ENCODE results near the gene STEAP4.

STEAP4 gene

DNA sequence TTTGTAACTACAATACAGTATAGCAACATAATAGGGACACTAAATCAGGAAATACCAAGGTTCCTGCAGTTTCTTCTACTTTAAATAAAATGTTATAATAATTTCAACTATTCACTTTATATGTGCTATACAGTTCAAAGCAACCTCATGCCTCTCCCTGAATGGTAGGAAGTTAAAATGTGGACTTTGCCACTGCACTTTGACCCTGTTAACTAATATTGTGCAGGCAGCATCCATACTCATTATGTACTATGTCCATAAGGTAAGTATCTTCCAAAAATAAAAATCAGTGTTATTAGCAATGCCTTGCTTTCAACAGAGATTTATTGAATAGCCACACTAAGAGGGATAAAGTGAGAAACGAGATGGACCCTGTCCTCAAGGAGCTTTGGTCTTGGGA lies 4.8 kb downstream of the STEAP4 start:
- no peak for DNase-seq (ENCODE audit: low read depth)
- H3K4me3 ChIP-seq (ENCODE audit: control insufficient read depth, low read depth, low read length): no peak overlapping the region
- TF ChIP-seq, protein P1, sequence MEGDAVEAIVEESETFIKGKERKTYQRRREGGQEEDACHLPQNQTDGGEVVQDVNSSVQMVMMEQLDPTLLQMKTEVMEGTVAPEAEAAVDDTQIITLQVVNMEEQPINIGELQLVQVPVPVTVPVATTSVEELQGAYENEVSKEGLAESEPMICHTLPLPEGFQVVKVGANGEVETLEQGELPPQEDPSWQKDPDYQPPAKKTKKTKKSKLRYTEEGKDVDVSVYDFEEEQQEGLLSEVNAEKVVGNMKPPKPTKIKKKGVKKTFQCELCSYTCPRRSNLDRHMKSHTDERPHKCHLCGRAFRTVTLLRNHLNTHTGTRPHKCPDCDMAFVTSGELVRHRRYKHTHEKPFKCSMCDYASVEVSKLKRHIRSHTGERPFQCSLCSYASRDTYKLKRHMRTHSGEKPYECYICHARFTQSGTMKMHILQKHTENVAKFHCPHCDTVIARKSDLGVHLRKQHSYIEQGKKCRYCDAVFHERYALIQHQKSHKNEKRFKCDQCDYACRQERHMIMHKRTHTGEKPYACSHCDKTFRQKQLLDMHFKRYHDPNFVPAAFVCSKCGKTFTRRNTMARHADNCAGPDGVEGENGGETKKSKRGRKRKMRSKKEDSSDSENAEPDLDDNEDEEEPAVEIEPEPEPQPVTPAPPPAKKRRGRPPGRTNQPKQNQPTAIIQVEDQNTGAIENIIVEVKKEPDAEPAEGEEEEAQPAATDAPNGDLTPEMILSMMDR (conservative IDR thresholded peaks at IDR 0.05; ENCODE audit: control insufficient read depth, insufficient read depth, low read depth, low read length): no peak

DNA sequence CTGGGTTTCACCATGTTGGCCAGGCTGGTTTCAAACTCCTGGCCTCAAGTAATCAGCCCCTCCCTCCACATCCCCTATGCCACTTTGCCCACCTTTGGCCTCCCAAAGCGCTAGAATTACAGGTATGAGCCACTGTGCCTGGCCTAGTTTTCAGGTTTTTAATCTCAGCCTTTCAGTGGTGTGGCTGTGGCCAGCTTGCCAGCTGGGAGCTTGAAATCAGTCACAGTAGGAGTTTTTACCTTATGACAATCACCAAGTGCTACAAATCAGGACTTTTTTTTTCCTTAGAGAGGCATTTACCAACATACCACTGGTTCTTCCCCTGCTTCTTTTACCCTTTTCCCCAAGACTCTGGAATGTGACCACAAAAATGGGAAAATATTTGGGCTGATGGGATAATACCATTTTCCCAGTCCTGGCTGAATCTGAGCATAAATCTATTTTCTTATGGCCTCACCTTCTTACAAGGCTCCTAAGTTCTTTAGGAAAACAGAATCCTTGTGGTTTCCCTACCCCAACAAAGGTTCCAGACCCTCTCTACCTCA lies 6.2 kb downstream of the STEAP4 start:
- H3K4me3 ChIP-seq (ENCODE audit: control insufficient read depth, low read depth, low read length): no peak overlapping the region
- no peak for DNase-seq (ENCODE audit: low read depth)
- TF ChIP-seq, protein P1 (conservative IDR thresholded peaks at IDR 0.05; ENCODE audit: control insufficient read depth, insufficient read depth, low read depth, low read length): no peak

GRCh38 chr7:88299126-88299525 lies 7.6 kb downstream of the STEAP4 start:
- H3K4me3 ChIP-seq (ENCODE audit: control insufficient read depth, low read depth, low read length): no peak overlapping the region
- DNase-seq (ENCODE audit: low read depth): no peak
- TF ChIP-seq, protein P1 (conservative IDR thresholded peaks at IDR 0.05; ENCODE audit: control insufficient read depth, insufficient read depth, low read depth, low read length): no peak

DNA sequence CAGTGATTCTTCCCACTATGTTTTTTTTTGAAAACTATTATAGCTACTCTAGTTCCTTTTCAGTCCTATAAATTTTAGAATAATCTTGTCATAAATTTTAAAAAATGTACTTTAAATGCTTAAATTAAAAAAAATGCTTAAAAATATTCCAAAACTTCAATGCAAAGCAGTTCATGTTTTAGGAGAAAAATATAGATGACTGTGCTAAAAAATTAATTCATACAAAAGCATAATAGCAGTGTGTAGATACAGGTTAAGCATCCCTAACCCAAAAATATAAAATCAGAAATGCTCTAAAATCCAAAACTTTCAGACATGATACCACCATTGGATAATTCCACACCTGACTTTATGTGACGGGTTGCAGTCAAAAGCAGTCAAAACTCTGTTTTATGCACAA lies 12.8 kb downstream of the STEAP4 start:
- TF ChIP-seq, protein P1 (conservative IDR thresholded peaks at IDR 0.05; ENCODE audit: control insufficient read depth, insufficient read depth, low read depth, low read length): no peak
- no peak overlapping the region for H3K4me3 ChIP-seq (ENCODE audit: control insufficient read depth, low read depth, low read length)
- no peak for DNase-seq (ENCODE audit: low read depth)

GRCh38 chr7:88291398-88292173 lies 15.1 kb downstream of the STEAP4 start:
- DNase-seq (ENCODE audit: low read depth): peak; percentile 58

GRCh38 chr7:88290491-88290890 lies 16.2 kb downstream of the STEAP4 start:
- no peak overlapping the region for H3K4me3 ChIP-seq (ENCODE audit: control insufficient read depth, low read depth, low read length)
- no peak for DNase-seq (ENCODE audit: low read depth)
- TF ChIP-seq, protein P1 (conservative IDR thresholded peaks at IDR 0.05; ENCODE audit: control insufficient read depth, insufficient read depth, low read depth, low read length): no peak

More at GRCh38 chr7:88291398-88292173, 15.1 kb downstream of the STEAP4 start:
- TF ChIP-seq, protein P1 (conservative IDR thresholded peaks at IDR 0.05; ENCODE audit: control insufficient read depth, insufficient read depth, low read depth, low read length): no peak
- no peak overlapping the region for H3K4me3 ChIP-seq (ENCODE audit: control insufficient read depth, low read depth, low read length)
